T-helper 17 cell (primary cell): Measurements from ENCODE around the gene UBE2U. TPM values are rescaled to one million over a fixed set of nuclear protein-coding genes. Genes with fewer than 3 reads are reported as not detected.

Source experiments
- ATAC-seq: fragments of 150-1000 bp; cut with Tn5 transposase; 2 replicates; pipeline ENCODE4 v1.10.0; 2021; ENCODE audit warnings: mild to moderate bottlenecking, moderate library complexity
- DNase-seq, 3 donors: peaks; one replicate each; pipeline versions ENCODE4 v3.0.0 to v3.0.0-alpha.2; 2020 to 2021
- H3K9me3 ChIP-seq: one replicate; pipeline ENCODE4 v1.7.0; 2013; ENCODE audit warnings: low read length, mild to moderate bottlenecking; ENCODE audit not compliant: control insufficient read depth, poor library complexity, severe bottlenecking
- H3K27ac Mint-ChIP-seq: one replicate; pipeline ENCODE4 v1.8.0; 2022; ENCODE audit warnings: mild to moderate bottlenecking, moderate library complexity, mixed read lengths
- H3K27me3 Mint-ChIP-seq: one replicate; pipeline ENCODE4 v1.8.0; 2022; ENCODE audit warnings: mixed read lengths
- H3K36me3 Mint-ChIP-seq: one replicate; pipeline ENCODE4 v1.8.0; 2022; ENCODE audit warnings: low read depth, mixed read lengths
- H3K4me1 Mint-ChIP-seq: one replicate; pipeline ENCODE4 v1.8.0; 2022; ENCODE audit warnings: mild to moderate bottlenecking, mixed read lengths
- H3K4me3 Mint-ChIP-seq: one replicate; pipeline ENCODE4 v1.8.0; 2022; ENCODE audit warnings: mild to moderate bottlenecking, moderate library complexity, mixed read lengths
- total RNA-seq, 4 donors: library from RNA in 2 of 4; stranded (reverse) in 2 of 4; gene quantifications; one replicate each; pipeline ENCODE4 v1.2.3 and lab custom pipeline; 2022 to 2026

UBE2U gene
- total RNA-seq (not detected), total RNA-seq (lab: John Stamatoyannopoulos, UW) (0 reads per million in 2 donors)

DNA sequence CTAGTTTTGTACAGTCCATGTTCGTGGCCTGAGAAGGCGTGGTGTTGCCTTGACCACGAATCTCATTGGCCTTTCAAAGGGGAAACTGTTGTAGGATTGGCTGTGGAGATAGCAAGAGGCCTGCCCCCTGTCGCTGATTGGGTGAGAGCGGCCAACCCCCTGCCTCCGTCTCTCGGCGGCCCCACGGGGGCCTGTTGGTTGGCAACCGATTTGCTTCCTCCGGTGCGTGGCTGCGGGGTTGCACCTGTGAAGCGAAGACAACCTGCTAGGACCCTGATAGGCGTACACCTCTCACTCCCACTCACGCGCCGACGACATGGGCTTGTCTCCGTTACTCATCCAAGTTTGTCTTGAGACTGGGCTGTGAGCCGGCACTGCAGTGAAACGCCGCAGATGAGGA is at the start of gene UBE2U:
UBE2U (plus strand) TSS at position 204 of the 400 bp plus-strand sequence. CDS start 428 bp downstream, outside the sequence.
- Mint-ChIP-seq H3K36me3 (peaks cover 3% of the 10 kb centered on the region), H3K27ac (no peak within 1 kb of the TSS), H3K27me3 (peaks cover 18% of the 10 kb centered on the region), H3K4me3 (no peak within 1 kb of the TSS), H3K4me1 (peaks cover 2% of the 10 kb centered on the region)
- DNase-seq (no peak), ATAC-seq (no peak)
- H3K9me3 ChIP-seq: no peaks in the 10 kb centered on the region

GRCh38 chr1:64155278-64155677 is 48.1 kb upstream of the UBE2U start:
- H3K36me3 Mint-ChIP-seq: no peaks in the 10 kb centered on the region
- no peak overlapping the region for H3K27ac Mint-ChIP-seq
- ATAC-seq (no peak), DNase-seq (no peak)
- peaks cover 24% of the 10 kb centered on the region for H3K27me3 Mint-ChIP-seq
- H3K4me3 Mint-ChIP-seq: no peak overlapping the region
- no peaks in the 10 kb centered on the region for H3K4me1 Mint-ChIP-seq
- no peaks in the 10 kb centered on the region for H3K9me3 ChIP-seq

DNA sequence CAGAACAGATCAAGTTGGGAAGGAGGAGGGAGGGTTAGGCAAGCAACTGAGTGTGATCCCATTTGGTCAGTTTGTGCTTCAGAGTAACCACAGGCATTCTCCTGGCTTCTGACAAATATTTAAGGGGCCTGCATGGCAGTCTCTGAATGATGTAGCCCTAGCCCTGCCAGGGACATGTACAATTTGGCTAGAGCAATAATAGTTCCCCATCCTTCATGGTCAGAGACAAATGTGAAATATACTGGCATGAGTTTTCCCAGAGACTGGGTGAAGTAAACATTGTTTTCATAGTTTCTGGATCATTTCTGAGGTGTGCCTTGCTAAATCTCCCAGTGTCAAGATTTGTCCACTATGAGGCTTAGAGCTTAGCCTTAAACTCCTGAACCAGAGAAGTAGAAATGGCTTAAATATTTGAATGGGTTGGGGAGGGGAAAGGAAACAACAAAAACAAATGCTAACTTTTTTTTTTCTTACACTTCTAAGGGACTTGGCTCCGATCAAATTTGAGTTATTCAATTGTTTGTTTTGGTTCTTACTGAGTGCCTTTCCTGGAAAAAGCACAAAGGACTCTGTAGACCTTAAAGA is 42.0 kb upstream of the UBE2U start:
- H3K36me3 Mint-ChIP-seq: no peaks in the 10 kb centered on the region
- no peak overlapping the region for H3K27ac Mint-ChIP-seq
- no peaks in the 10 kb centered on the region for H3K4me1 Mint-ChIP-seq
- H3K9me3 ChIP-seq: no peaks in the 10 kb centered on the region
- H3K27me3 Mint-ChIP-seq: peaks cover 44% of the 10 kb centered on the region
- DNase-seq: no peak
- no peak for ATAC-seq
- no peak overlapping the region for H3K4me3 Mint-ChIP-seq

GRCh38 chr1:64162151-64162550 is 41.3 kb upstream of the UBE2U start:
- H3K9me3 ChIP-seq: no peaks in the 10 kb centered on the region
- Mint-ChIP-seq H3K36me3 (no peaks in the 10 kb centered on the region), H3K27me3 (peaks cover 47% of the 10 kb centered on the region), H3K4me1 (no peaks in the 10 kb centered on the region), H3K27ac (no peak overlapping the region), H3K4me3 (no peak overlapping the region)
- DNase-seq: no peak
- ATAC-seq: no peak

GRCh38 chr1:64162804-64163203 is 40.6 kb upstream of the UBE2U start:
- peaks cover 2% of the 10 kb centered on the region for H3K9me3 ChIP-seq
- Mint-ChIP-seq H3K4me3 (no peak overlapping the region), H3K27me3 (peaks cover 48% of the 10 kb centered on the region), H3K27ac (no peak overlapping the region), H3K36me3 (no peaks in the 10 kb centered on the region), H3K4me1 (no peaks in the 10 kb centered on the region)
- DNase-seq: no peak
- no peak for ATAC-seq

GRCh38 chr1:64163431-64163830 is 40.0 kb upstream of the UBE2U start:
- no peak for ATAC-seq
- Mint-ChIP-seq H3K27ac (no peak overlapping the region), H3K36me3 (no peaks in the 10 kb centered on the region), H3K4me3 (no peak overlapping the region), H3K27me3 (peaks cover 52% of the 10 kb centered on the region), H3K4me1 (no peaks in the 10 kb centered on the region)
- peaks cover 2% of the 10 kb centered on the region for H3K9me3 ChIP-seq
- DNase-seq: no peak

- H3K4me3 Mint-ChIP-seq: no peak overlapping the region
- H3K4me1 Mint-ChIP-seq: no peaks in the 10 kb centered on the region
- peaks cover 50% of the 10 kb centered on the region for H3K27me3 Mint-ChIP-seq
- peaks cover 2% of the 10 kb centered on the region for H3K9me3 ChIP-seq
- H3K27ac Mint-ChIP-seq: no peak overlapping the region
- H3K36me3 Mint-ChIP-seq: no peaks in the 10 kb centered on the region
- no peak for ATAC-seq
- DNase-seq: no peak
These were observed 39.5 kb upstream of the UBE2U start for GRCh38 chr1:64163970-64164369.

- H3K4me1 Mint-ChIP-seq: no peaks in the 10 kb centered on the region
- H3K27ac Mint-ChIP-seq: no peak overlapping the region
- H3K36me3 Mint-ChIP-seq: peaks cover 3% of the 10 kb centered on the region
- H3K9me3 ChIP-seq: peaks cover 2% of the 10 kb centered on the region
- ATAC-seq (no peak), DNase-seq (no peak)
- peaks cover 46% of the 10 kb centered on the region for H3K27me3 Mint-ChIP-seq
- H3K4me3 Mint-ChIP-seq: no peak overlapping the region
These were observed 36.8 kb upstream of the UBE2U start for GRCh38 chr1:64166629-64167028.

DNA sequence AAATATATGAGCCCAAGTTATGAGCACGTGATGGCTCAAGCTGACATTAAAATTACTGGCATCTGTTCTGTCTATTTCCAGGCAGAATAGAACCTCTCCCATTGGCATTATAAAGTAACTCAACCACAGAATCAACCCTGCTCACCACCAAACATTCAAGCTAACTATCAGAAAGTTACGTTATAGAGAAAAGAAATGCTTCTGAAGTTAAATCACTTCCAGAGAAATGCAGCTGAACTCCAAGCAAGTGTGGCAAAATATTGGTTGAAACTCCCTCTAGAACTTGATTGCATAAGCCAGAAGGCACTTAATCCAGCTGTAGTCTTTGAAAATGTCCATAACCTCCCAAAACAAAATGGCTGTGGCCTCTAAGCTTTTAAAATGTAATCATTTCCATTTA is 36.2 kb upstream of the UBE2U start:
- Mint-ChIP-seq H3K36me3 (peaks cover 3% of the 10 kb centered on the region), H3K27ac (no peak overlapping the region), H3K4me1 (no peaks in the 10 kb centered on the region), H3K27me3 (peaks cover 40% of the 10 kb centered on the region), H3K4me3 (no peak overlapping the region)
- no peak for DNase-seq
- no peak for ATAC-seq
- H3K9me3 ChIP-seq: peaks cover 2% of the 10 kb centered on the region

DNA sequence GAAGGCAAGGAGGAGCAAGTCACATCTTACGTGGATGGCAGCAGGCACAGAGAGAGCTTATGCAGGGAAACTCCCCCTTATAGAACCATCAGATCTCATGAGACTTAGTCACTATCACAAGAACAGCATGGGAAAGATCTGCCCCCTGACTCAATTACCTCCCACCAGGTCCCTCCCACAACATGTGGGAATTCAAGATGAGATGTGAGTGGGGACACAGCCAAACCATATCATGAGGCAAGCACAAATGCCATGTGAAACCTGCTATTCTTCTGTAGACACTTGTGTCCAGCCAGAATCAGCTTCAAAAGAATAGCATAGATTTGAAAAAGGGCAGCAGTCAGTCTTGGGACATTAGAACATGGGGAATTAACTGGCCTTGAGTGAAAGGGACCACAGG is 32.2 kb upstream of the UBE2U start:
- no peaks in the 10 kb centered on the region for H3K4me1 Mint-ChIP-seq
- no peak for ATAC-seq
- H3K4me3 Mint-ChIP-seq: no peak overlapping the region
- no peak overlapping the region for H3K27ac Mint-ChIP-seq
- peaks cover 47% of the 10 kb centered on the region for H3K27me3 Mint-ChIP-seq
- peaks cover 3% of the 10 kb centered on the region for H3K36me3 Mint-ChIP-seq
- DNase-seq: no peak
- peaks cover 2% of the 10 kb centered on the region for H3K9me3 ChIP-seq

DNA sequence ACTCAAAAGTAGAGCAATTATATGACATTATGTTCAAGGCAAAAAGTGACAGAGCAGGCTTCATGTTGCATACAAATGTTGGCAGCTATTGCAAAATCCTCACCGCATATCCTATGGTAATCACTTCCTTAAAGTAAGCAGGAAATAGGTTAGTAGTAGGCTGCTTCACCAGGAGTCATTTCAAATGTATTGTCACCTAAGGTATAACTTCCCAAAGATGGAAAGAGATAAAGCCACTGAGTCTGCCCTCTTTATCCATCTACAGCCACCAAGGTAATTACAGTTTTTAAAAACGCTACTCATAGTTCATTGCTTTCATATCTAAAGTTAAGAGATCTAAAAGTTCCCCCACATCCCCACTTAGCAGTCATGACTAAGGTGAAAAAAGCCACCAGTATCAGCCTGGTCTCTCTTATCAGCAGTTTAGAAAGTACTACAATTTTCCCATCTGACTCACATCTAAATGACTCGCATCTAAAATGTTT is 31.6 kb upstream of the UBE2U start:
- Mint-ChIP-seq H3K27me3 (peaks cover 45% of the 10 kb centered on the region), H3K36me3 (peaks cover 3% of the 10 kb centered on the region), H3K4me1 (no peaks in the 10 kb centered on the region), H3K4me3 (no peak overlapping the region), H3K27ac (no peak overlapping the region)
- DNase-seq (no peak), ATAC-seq (no peak)
- peaks cover 2% of the 10 kb centered on the region for H3K9me3 ChIP-seq

GRCh38 chr1:64172458-64172983 is 30.9 kb upstream of the UBE2U start:
- DNase-seq (no peak), ATAC-seq (no peak)
- peaks cover 41% of the 10 kb centered on the region for H3K27me3 Mint-ChIP-seq
- peaks cover under 1% of the 10 kb centered on the region for H3K9me3 ChIP-seq
- H3K4me3 Mint-ChIP-seq: no peak overlapping the region
- H3K36me3 Mint-ChIP-seq: peaks cover 3% of the 10 kb centered on the region
- H3K4me1 Mint-ChIP-seq: no peaks in the 10 kb centered on the region
- no peak overlapping the region for H3K27ac Mint-ChIP-seq

DNA sequence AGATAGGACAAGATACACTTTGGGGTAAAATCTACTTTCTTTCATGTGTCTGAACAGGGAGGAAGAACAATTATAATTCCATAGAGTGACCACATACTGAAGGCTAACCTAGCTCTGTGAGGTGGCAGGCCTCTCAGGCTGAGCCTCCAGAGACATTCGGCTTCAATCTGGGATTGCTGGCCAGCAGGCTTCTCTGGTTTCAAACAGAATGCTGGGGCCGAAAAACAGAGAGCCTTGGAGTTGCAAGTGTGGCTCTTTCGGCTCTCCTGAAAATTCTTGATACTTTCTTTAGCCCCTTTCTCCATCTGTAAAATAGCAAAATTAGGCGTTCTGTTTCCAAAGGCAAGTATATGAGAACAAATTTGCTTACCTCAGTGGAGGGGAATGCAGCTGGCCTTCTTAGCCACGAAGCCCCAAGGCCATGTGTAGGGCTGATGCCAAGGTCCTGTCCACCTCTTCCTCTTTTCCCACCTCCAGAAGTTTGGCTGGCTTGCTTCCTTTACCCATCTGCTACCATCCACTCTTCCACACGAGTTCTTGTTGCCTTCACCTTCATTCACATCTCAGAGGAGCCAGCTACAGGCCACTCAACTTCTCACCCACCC is 30.0 kb upstream of the UBE2U start:
- no peak for ATAC-seq
- Mint-ChIP-seq H3K4me1 (no peaks in the 10 kb centered on the region), H3K27ac (no peak overlapping the region), H3K27me3 (peaks cover 44% of the 10 kb centered on the region), H3K4me3 (no peak overlapping the region), H3K36me3 (peaks cover 3% of the 10 kb centered on the region)
- H3K9me3 ChIP-seq: no peaks in the 10 kb centered on the region
- DNase-seq: no peak

DNA sequence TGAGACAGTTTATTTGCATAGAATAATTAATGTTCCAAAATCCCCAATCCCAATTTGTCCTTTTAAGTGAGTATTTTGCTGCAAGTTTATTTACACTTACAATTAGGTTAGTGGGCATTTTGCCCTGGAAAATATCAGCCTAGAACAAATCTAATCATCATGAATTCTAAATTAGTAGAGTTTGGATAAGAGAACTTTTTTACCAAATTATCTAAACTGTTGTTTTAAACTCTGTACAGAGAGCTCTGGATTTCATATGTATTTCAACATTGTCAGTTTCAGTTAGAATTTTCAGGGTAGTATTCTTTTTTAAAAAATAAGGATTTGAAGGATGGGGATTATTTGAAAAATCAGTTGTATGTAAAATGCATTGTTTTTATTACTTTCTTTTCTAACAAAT is 27.8 kb upstream of the UBE2U start:
- ATAC-seq: no peak
- H3K36me3 Mint-ChIP-seq: peaks cover 3% of the 10 kb centered on the region
- H3K27ac Mint-ChIP-seq: no peak overlapping the region
- no peak overlapping the region for H3K4me3 Mint-ChIP-seq
- H3K9me3 ChIP-seq: no peaks in the 10 kb centered on the region
- no peak for DNase-seq
- H3K4me1 Mint-ChIP-seq: no peaks in the 10 kb centered on the region
- H3K27me3 Mint-ChIP-seq: peaks cover 38% of the 10 kb centered on the region
